Astrocyte (in vitro differentiated cells and primary cell): ENCODE measurements around the gene MICAL3.

ENCODE experiments used
- EZH2 ChIP-seq: IDR thresholded peaks from 2 replicates; pipeline ENCODE4 v1.6.1; 2012; ENCODE audit warnings: mild to moderate bottlenecking, low read length, inconsistent platforms; ENCODE audit not compliant: insufficient read depth
- TF ChIP-seq, protein P1 (sequence below): IDR thresholded peaks from 2 replicates; pipeline ENCODE4 v1.5.1; 2011; ENCODE audit warnings: low read depth, mild to moderate bottlenecking, inconsistent platforms, low read length, moderate library complexity; ENCODE audit not compliant: insufficient read depth

DNA sequence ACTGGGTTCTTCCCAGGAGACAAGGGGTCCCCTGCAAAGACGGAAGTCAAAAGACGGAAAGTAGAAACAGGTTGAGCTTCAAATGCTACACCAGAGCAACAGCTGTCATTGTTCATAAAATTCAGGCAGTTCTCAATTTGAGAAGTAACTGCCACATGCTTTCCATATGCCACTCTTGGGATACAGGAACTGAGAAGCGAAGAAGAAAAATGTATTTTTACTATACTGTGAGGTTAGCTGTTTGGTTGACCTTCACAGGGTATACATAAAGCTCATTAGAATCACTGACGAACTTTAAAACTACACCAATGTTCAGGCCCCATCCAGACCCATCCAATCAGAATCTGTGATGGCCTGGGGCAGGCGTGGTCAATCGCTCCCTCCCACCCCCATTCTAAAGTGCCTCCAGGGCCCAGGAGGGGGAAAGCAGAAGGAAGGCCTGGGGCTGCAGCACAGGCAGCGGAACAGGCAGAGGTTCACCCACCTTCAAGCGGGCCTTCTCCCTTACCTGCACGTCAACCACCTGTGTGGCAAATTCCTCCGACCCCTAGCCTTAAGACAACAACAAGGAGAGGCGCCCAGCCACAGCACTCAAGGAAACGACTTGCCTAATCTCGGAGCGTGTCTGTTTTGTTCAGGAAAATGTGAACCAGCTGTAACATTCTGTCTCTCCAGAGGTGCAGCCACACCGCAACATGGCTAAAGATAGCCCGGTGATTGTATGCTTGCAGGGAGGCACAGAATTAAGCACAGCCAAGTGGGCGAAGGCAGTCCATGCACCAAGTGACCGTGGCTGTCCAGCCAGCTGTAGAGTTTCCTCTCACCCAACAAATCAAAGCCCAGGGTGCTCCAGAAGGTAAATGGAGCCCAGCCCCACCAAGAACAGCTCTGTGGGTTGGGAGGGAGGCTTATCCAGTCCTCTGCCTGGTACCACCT lies 82.6 kb downstream of the MICAL3 start:
- TF ChIP-seq, protein P1, sequence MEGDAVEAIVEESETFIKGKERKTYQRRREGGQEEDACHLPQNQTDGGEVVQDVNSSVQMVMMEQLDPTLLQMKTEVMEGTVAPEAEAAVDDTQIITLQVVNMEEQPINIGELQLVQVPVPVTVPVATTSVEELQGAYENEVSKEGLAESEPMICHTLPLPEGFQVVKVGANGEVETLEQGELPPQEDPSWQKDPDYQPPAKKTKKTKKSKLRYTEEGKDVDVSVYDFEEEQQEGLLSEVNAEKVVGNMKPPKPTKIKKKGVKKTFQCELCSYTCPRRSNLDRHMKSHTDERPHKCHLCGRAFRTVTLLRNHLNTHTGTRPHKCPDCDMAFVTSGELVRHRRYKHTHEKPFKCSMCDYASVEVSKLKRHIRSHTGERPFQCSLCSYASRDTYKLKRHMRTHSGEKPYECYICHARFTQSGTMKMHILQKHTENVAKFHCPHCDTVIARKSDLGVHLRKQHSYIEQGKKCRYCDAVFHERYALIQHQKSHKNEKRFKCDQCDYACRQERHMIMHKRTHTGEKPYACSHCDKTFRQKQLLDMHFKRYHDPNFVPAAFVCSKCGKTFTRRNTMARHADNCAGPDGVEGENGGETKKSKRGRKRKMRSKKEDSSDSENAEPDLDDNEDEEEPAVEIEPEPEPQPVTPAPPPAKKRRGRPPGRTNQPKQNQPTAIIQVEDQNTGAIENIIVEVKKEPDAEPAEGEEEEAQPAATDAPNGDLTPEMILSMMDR = no peak
- TF ChIP-seq EZH2 = no peak
